Stimulated activated CD4-positive, alpha-beta T cell treated with anti-CD3 and anti-CD28 coated beads, Interleukin-2, amount 100 ng/mL, for 48 hours (primary cell): ENCODE measurements around the gene DEFB127.
"Not testable (repeated sequence)": the region's sequence is repeated elsewhere in the genome, so short reads cannot be mapped to it uniquely, and the experiment has no call there.

Experiments used
- DNase-seq, 2 donors: peaks; one replicate each; pipeline ENCODE4 v3.0.0-alpha.2; 2020

DEFB127 gene

DNA sequence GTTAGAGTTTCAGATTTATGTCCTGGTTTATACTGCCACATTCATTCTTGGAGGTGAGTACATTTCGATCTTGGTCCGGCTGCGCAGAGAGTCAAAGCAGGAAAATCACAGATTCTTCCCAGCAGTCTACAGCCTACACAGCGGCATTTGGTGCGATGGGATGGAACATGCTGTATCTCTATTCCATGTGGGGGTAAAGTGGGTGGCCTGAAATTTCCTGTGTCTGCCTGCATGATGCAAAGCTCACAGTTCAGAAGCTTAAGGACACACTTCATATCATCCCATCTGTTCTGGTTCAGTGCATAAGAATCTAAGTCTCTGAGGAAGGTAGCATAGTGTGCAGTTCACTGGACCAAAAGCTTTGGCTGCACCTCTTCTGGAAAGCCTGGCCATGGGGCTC lies at the start of gene DEFB127:
TSS of gene DEFB127 (plus strand) at position 301 of the 400 bp plus-strand sequence. CDS start at position 392, 91 bp downstream.
- DNase-seq: no peak

DNA sequence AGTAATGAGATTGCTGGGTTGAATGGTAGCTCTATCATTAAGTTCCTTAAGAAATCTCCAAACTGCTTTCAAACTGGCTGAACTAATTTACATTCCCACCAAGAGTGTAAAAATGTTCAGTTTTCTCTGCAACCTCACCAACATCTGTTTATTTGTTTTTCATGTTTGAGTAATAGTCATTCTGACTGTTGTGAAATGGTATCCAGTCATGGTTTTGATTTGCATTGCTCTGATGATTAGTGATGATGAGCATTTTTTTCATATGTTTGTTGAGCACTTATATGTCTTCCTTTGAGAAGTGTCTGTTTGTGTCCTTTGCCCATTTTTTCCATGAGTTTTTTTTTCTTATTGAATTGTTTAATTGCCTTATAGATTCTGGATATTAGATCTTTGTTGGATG lies 44.9 kb upstream of the DEFB127 start:
- no peak for DNase-seq

GRCh38 chr20:117518-117917 lies 39.7 kb upstream of the DEFB127 start:
- DNase-seq: no peak

- DNase-seq: not testable (repeated sequence)
These were observed 27.4 kb upstream of the DEFB127 start for GRCh38 chr20:129786-130323.

GRCh38 chr20:137668-138490 lies 19.4 kb upstream of the DEFB127 start:
- peak in 1 of 2 donors; percentile 7 for DNase-seq

DNA sequence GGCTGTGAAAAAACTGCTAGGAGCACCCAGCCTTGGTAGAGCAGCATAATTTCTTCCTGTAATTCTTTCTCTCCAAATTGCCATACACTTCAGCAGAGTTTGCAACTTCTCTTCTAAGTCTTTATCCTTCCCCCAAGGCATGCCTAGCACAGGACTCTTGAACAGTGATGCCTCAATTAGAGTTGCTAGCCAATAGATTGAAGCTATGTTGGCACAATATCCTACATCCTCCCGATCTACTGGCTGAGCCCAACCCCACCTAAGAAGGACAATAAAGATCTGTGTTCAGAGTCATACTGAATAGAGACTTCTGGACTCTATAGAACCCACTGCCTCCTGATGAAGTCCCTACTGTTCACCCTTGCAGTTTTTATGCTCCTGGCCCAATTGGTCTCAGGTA lies 15.0 kb upstream of the DEFB127 start, which contains the start of gene DEFB126:
TSS of gene DEFB126 (plus strand) at position 301 of the 400 bp plus-strand sequence. CDS start at position 340, 39 bp downstream.
- DNase-seq: no peak

DNA sequence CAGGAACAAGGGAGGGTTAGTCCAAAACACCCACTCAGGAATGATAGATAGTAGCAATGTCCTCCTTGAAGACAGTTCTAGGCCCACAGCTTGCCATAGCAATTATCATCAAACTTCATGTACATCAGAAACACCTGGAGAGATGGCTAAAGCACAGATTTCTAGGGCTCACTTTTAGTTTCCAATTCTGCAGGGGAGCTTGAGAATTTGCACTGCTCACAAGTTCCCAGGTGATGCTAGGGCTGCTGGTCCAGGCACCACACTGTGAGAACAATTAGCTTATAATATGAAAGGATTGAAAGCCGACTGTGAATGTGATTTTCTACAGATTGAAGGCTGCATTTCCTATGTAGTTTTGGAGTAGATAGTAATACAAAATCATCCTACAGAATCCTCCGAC lies 11.4 kb upstream of the DEFB127 start:
- no peak for DNase-seq

- no peak for DNase-seq
These were observed 5.1 kb upstream of the DEFB127 start for GRCh38 chr20:152131-152530.

- DNase-seq: no peak
These were observed 7.4 kb downstream of the DEFB127 start for GRCh38 chr20:164618-165017.

DNA sequence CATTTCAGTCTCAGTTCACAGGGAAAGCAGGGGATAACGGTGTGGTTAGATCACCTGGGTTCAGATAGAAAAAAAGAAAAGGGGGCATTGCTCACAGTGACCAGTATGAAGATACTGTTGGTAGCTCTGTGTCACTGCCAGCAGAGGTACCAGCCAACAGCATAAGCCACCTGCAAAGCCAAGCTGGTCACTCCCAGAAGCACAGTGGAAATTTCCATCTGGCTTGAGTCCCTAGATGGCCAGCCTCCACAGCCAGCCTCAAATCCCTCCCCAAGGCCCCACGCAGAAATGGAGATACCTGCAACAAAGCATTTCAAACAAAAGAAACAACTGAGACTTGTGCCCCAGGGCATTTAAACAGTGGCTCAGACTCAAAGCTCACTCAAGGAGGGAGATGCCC lies 11.6 kb downstream of the DEFB127 start:
- no peak for DNase-seq

DNA sequence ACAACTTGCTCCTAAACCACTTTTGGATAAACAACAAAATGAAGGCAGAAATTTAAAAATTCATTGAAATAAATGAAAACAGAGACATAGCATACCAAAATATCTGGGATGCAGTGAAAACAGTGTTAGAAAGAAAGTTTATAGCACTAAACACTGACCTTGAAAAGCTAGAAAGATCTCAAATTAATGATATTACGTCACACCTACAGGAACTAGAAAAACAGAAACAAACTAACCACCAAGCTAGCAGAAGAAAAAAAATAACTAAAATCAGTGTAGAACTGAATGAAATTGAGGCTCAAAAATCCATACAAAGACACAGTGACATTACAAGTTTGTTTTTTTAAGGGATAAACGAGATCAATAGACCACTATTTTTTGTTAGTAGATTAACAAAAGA lies 27.0 kb downstream of the DEFB127 start:
- DNase-seq: no peak

- DNase-seq: no peak
These were observed 30.5 kb downstream of the DEFB127 start for GRCh38 chr20:187733-188132.

DNA sequence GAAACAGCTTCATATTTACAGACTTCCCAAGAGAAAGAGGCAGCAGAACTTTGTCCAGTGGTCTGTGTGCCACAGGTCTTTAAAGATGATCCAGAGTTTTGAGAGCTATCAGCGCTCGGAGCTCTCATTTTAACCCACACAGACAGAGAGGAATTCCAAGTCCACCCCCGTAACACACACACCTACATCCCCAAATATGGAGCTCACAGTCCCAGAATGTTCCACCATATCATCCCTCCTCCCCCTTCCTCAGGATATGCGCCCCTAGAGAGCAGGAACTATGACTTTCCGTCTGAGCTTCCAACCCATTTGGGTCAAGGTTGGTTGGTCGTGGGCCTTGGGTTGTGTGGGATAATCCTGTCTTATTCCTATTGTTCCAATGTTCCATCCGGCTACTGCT lies 32.4 kb downstream of the DEFB127 start, which contains the start of gene DEFB128:
TSS of gene DEFB128 (minus strand) at position 101 of the 400 bp plus-strand sequence. CDS start at position 13, 88 bp downstream.
- DNase-seq: no peak

DNA sequence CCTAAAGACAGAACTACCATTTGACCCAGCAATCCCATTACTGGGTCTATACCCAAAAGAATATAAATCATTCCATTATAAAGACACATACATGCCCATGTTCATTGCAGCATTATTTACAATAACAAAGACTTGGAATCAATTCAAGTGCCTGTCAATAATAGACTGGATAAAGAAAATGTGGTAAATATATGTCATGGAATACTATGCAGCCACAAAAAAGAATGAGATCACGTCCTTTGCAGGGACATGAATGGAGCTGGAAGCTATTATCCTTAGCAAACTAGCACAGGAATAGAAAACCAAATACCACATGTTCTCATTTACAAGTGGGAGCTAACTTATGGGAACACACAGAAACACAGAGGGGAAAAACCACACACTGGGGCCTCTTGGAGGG lies 41.0 kb downstream of the DEFB127 start:
- DNase-seq: no peak

GRCh38 chr20:199996-200395 lies 42.7 kb downstream of the DEFB127 start:
- DNase-seq: no peak

GRCh38 chr20:203630-204029 lies 46.4 kb downstream of the DEFB127 start:
- not testable (repeated sequence) for DNase-seq
